OCI-LY7 (cell line): Measurements from ENCODE around the gene S1PR2. TPM values are rescaled to one million over a fixed set of nuclear protein-coding genes. Genes with fewer than 3 reads are reported as not detected.

Source experiments
- BruUV-seq: library from RNA; stranded (reverse); fragments of 400-500 nt; replicated peaks from 2 replicates; lab custom pipeline; 2021; lab: Mats Ljungman, UMichigan
- CTCF ChIA-PET: fragments of 300-600 bp; sonication (Branson Sonifier 250); formaldehyde crosslinking; loops from one replicate; lab custom pipeline; 2022; ENCODE audit warnings: antibody characterized with exemption; ENCODE audit not compliant: unreplicated experiment; lab: Charles Lee
- POLR2A ChIA-PET: fragments of 300-600 bp; sonication (Branson Sonifier 250); formaldehyde crosslinking; loops from one replicate; lab custom pipeline; 2022; ENCODE audit warnings: antibody characterized with exemption; lab: Charles Lee
- DNase-seq: peaks from one replicate; pipeline ENCODE4 v3.0.0-alpha.2; 2015; ENCODE audit warnings: low spot score
- H2AFZ ChIP-seq: fragments of 200-600 bp; sonication (generic), shearing (Covaris generic); 2 replicates; pipeline ENCODE4 v1.6.1; 2014; ENCODE audit warnings: mild to moderate bottlenecking, antibody characterized with exemption, low read length, moderate library complexity
- H3K27ac ChIP-seq: fragments of 200-600 bp; sonication (generic); 2 replicates; pipeline ENCODE4 v1.5.1; 2014; ENCODE audit warnings: mixed run types, low read depth, mild to moderate bottlenecking, moderate library complexity, low read length, inconsistent platforms; ENCODE audit not compliant: poor library complexity, severe bottlenecking
- H3K36me3 ChIP-seq: fragments of 200-600 bp; sonication (generic); 2 replicates; pipeline ENCODE4 v1.6.1; 2014; ENCODE audit warnings: mild to moderate bottlenecking, antibody characterized with exemption, low read length, moderate library complexity, mixed read lengths; ENCODE audit not compliant: insufficient read depth
- H3K4me1 ChIP-seq: fragments of 200-600 bp; sonication (generic); 2 replicates; pipeline ENCODE4 v1.5.1; 2014; ENCODE audit warnings: mild to moderate bottlenecking, low read length; ENCODE audit not compliant: insufficient read depth, poor library complexity, severe bottlenecking
- H3K4me2 ChIP-seq: fragments of 200-600 bp; sonication (generic); 2 replicates; pipeline ENCODE4 v1.6.1; 2014; ENCODE audit warnings: mild to moderate bottlenecking, low read length
- H3K4me3 ChIP-seq: fragments of 200-600 bp; sonication (generic); 2 replicates; pipeline ENCODE4 v1.5.1; 2014; ENCODE audit warnings: mild to moderate bottlenecking, low read depth, low read length; ENCODE audit not compliant: poor library complexity, severe bottlenecking
- H3K79me2 ChIP-seq: fragments of 200-600 bp; sonication (generic); 2 replicates; pipeline ENCODE4 v1.6.1; 2016; ENCODE audit warnings: low read depth, mild to moderate bottlenecking, low read length, moderate library complexity, mixed read lengths; ENCODE audit not compliant: insufficient read depth
- H3K9me2 ChIP-seq: fragments of 200-600 bp; sonication (generic); 2 replicates; pipeline ENCODE4 v1.6.1; 2016; ENCODE audit warnings: mild to moderate bottlenecking, low read length, mixed read lengths; ENCODE audit not compliant: insufficient read depth
- H3K9me3 ChIP-seq: fragments of 200-600 bp; sonication (generic); 2 replicates; pipeline ENCODE4 v1.6.1; 2014; ENCODE audit warnings: mild to moderate bottlenecking, mixed run types, low read length, mixed read lengths
- H4K20me1 ChIP-seq: fragments of 200-600 bp; sonication (generic); 2 replicates; pipeline ENCODE4 v1.6.1; 2014; ENCODE audit warnings: mild to moderate bottlenecking, antibody characterized with exemption, low read length, moderate library complexity, mixed read lengths; ENCODE audit not compliant: insufficient read depth
- CTCF ChIP-seq: fragments of 200-600 bp; sonication (generic); conservative IDR thresholded peaks from 2 replicates; pipeline ENCODE4 v1.5.1; 2014; ENCODE audit warnings: mild to moderate bottlenecking, antibody characterized with exemption, low read length, moderate library complexity, mixed read lengths
- EZH2phosphoT487 ChIP-seq: fragments of 200-600 bp; sonication (generic); IDR thresholded peaks from 2 replicates; pipeline ENCODE4 v1.6.1; 2018; ENCODE audit warnings: low read depth, borderline replicate concordance, mild to moderate bottlenecking, mixed run types, antibody characterized with exemption, low read length, moderate library complexity, mixed read lengths
- intact Hi-C: fragments of 100-400 bp; cut with micrococcal nuclease; formaldehyde crosslinking; loops from one replicate; pipeline ENCODE4 v1.10.0; 2022; ENCODE audit not compliant: unreplicated experiment
- total RNA-seq, 2 experiments: library from RNA; depleted of rRNA in 1 of 2; stranded (reverse); fragments of >200 nt in 1 of 2; shearing (Covaris generic) in 1 of 2; gene quantifications; 2 replicates each; pipeline ENCODE4 v1.2.3, GENCODE V29; 2014 to 2022

The S1PR2 gene
- total RNA-seq, 2 experiments from 2014 or later: 27.8 to 64.5 TPM

DNA sequence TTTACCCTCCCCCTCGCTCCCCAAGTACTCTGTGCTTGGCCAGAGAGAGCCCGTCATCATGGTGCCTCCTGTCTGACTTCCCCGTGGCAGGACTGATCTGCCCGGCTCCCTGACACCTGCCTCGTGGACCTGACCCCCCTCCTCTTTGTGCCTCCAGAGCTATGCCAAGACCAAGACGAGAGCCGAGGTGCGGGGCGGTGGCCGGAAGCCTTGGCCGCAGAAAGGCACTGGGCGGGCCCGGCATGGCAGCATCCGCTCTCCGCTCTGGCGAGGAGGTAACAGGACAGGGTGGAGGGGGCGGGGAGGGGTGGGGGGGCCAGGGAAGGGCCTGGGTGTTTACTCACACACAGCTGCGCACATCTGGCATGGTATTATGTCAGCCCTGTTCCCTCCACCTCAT, 25.4 kb upstream of the S1PR2 start:
- ChIA-PET POLR2A (no interaction called here), CTCF (no interaction called here)
- no peak overlapping the region for H3K4me3 ChIP-seq
- no peak for TF ChIP-seq CTCF
- TF ChIP-seq EZH2phosphoT487: no peak
- no peaks in the 10 kb centered on the region for H3K9me3 ChIP-seq
- H3K27ac ChIP-seq: no peak overlapping the region
- H3K9me2 ChIP-seq: no peaks in the 10 kb centered on the region
- peaks cover 78% of the 10 kb centered on the region for H3K36me3 ChIP-seq
- H2AFZ ChIP-seq: no peak overlapping the region
- intact Hi-C loops: no loop called here
- H3K79me2 ChIP-seq: peaks cover 28% of the 10 kb centered on the region
- H3K4me2 ChIP-seq: no peak overlapping the region
- peaks cover 22% of the 10 kb centered on the region for H4K20me1 ChIP-seq
- peaks cover 12% of the 10 kb centered on the region for H3K4me1 ChIP-seq
- BruUV-seq: no TSS peak
- DNase-seq: no peak

DNA sequence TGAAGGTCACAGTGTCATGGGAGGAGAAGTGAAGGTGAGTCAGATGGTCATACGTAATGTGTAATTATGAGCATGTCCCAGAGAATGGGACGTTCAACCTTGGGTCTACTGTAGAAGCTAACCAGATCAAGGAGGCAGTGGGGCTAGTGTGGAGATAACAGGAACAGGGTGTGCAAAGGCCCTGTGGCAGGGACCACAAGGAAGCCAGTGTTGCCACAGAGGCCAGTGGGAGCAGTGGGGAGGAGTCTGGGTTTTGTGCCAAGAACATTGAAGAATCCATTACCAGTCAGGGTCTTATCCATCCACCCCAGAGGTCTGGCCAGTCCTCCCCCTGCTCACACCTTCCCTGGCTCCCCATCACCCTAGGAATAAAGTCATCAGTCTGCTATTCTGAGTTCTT, 24.2 kb upstream of the S1PR2 start:
- ChIA-PET CTCF (no interaction called here), POLR2A (no interaction called here)
- Histone ChIP-seq H3K79me2 (peaks cover 33% of the 10 kb centered on the region), H3K4me3 (no peak overlapping the region), H3K36me3 (peaks cover 75% of the 10 kb centered on the region), H3K9me2 (no peaks in the 10 kb centered on the region), H4K20me1 (peaks cover 21% of the 10 kb centered on the region), H2AFZ (no peak overlapping the region), H3K9me3 (no peaks in the 10 kb centered on the region), H3K4me1 (peaks cover 22% of the 10 kb centered on the region), H3K4me2 (no peak overlapping the region), H3K27ac (no peak overlapping the region)
- intact Hi-C loops: no loop called here
- TF ChIP-seq CTCF (no peak), EZH2phosphoT487 (no peak)
- no TSS peak for BruUV-seq
- no peak for DNase-seq

DNA sequence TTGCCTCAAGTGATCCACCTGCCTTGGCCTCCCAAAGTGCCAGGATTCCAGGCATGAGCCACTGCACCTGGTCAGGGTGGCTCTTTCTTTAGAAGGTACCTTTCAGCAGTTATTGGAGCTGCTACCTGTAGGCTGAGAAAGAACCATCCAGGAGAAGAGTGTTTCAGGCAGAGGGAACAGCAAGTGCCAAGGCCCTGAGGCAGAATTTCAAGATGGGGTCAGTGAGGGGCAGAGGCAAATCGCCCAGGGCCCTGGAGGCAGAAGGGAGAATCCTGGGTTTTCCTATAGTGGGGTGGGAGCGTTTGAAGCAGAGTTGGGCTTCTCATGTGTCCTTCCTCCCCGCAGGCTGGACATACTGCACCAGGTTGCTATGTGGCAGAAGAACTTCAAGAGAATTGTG, 23.1 kb upstream of the S1PR2 start:
- Histone ChIP-seq H3K9me3 (no peaks in the 10 kb centered on the region), H4K20me1 (peaks cover 18% of the 10 kb centered on the region), H3K36me3 (peaks cover 65% of the 10 kb centered on the region), H3K79me2 (peaks cover 33% of the 10 kb centered on the region), H3K27ac (no peak overlapping the region), H3K4me1 (peaks cover 32% of the 10 kb centered on the region), H3K4me2 (peak overlapping the region; percentile 100; the same call in 1 of the 2 replicates), H3K4me3 (no peak overlapping the region), H2AFZ (no peak overlapping the region), H3K9me2 (no peaks in the 10 kb centered on the region)
- intact Hi-C loops: loop anchor here (5.0 kb wide), 1 partner anchor 37 kb away; no protein-coding TSS in a partner anchor
- TF ChIP-seq EZH2phosphoT487 (no peak), CTCF (no peak)
- no TSS peak for BruUV-seq
- CTCF ChIA-PET: no interaction called here
- POLR2A ChIA-PET: interaction anchor here (0.5 to 0.6 kb wide), 2 partner anchors 75 to 140 kb away, joined by 3 to 4 read pairs; no protein-coding TSS in a partner anchor
- no peak for DNase-seq
